ENCODE measurements around the gene EFCAB9. TPM values are rescaled to one million over a fixed set of nuclear protein-coding genes. Genes with fewer than 3 reads are reported as not detected.

Gene EFCAB9
- polyA plus RNA-seq, 1 of the 3 experiments (the other 2 are of a cell fraction): 0.10 TPM

GRCh38 chr5:172189693-172190296, 4.2 kb upstream of the EFCAB9 start:
- Histone ChIP-seq H3K27me3 (ENCODE audit: insufficient read depth) (no peaks in the 10 kb centered on the region), H3K4me3 (ENCODE audit: low read depth in 2 of 2, low read length in 1 of 2) (no peak overlapping the region), H3K4me2 (no peak overlapping the region), H4K20me1 (ENCODE audit: insufficient read depth) (0 out of 2 replicates have a peak, but pooled peaks cover 4% of the 10 kb centered on the region), H3K9ac (no peak overlapping the region), H3K9me2 (no peaks in the 10 kb centered on the region), H3K27ac (ENCODE audit: low read depth in 2 of 2, low read length in 1 of 2) (no peak overlapping the region), H3F3A (replicated peaks; ENCODE audit: insufficient read depth) (peaks cover 15% of the 10 kb centered on the region), H3K79me2 (ENCODE audit: insufficient read depth) (peaks cover 21% of the 10 kb centered on the region), H3K36me3 (replicated peaks in 1 of 2; ENCODE audit: control insufficient read depth in 1 of 2, insufficient read depth in 2 of 2, low read length in 1 of 2) (no peaks in the 10 kb centered on the region), H3K9me3 (no peaks in the 10 kb centered on the region), H3K4me1 (ENCODE audit: control insufficient read depth in 1 of 2, insufficient read depth in 2 of 2, low read depth in 1 of 2, low read length in 1 of 2) (peaks cover 0 to 5% of the 10 kb centered on the region in 2 experiments; a peak in 1 of 4 replicates), H2AFZ (ENCODE audit: low read depth) (no peak overlapping the region; the same call in 1 of the 2 replicates)
- WGBS (ENCODE audit: low lambda C conversion rate): 96% methylated on average over 3 of the region's 3 CpGs
- TF ChIP-seq REST (IDR thresholded peaks at IDR 0.05; ENCODE audit: low read depth, low read length) (no peak), MXI1 (IDR thresholded peaks at IDR 0.05; ENCODE audit: low read depth, low read length) (no peak), RCOR1 (IDR thresholded peaks at IDR 0.05; ENCODE audit: low read length) (no peak), CTCF (IDR thresholded peaks at IDR 0.05) (no peak), FOXM1 (IDR thresholded peaks at IDR 0.05; ENCODE audit: low read depth) (no peak), ELF1 (IDR thresholded peaks at IDR 0.05) (no peak), TCF12 (IDR thresholded peaks at IDR 0.05) (no peak), MAX (IDR thresholded peaks at IDR 0.05; ENCODE audit: low read depth) (no peak), MEF2A (IDR thresholded peaks at IDR 0.05; ENCODE audit: borderline replicate concordance, low read depth) (no peak), EZH2phosphoT487 (IDR thresholded peaks at IDR 0.05; ENCODE audit: borderline replicate concordance, low read depth) (no peak)
- TF ChIP-seq, protein P1, sequence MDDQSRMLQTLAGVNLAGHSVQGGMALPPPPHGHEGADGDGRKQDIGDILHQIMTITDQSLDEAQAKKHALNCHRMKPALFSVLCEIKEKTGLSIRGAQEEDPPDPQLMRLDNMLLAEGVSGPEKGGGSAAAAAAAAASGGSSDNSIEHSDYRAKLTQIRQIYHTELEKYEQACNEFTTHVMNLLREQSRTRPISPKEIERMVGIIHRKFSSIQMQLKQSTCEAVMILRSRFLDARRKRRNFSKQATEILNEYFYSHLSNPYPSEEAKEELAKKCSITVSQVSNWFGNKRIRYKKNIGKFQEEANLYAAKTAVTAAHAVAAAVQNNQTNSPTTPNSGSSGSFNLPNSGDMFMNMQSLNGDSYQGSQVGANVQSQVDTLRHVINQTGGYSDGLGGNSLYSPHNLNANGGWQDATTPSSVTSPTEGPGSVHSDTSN (IDR thresholded peaks at IDR 0.05): no peak
- POLR2A ChIA-PET: interaction anchor here (0.6 kb wide), 1 partner anchor 191 kb away, joined by 4 read pairs; no protein-coding TSS in a partner anchor
- DNase-seq: no peak
- CTCF ChIA-PET: interaction anchor here (1.0 to 5.8 kb wide), 22 partner anchors 9 to 281 kb away, joined by 3 to 60 read pairs (median 10); partner anchors contain the start of gene UBTD2
